Ectodermal cell (in vitro differentiated cells): ENCODE data around the gene FOXR2.

Source experiments
- H3K27ac ChIP-seq: 2 replicates; pipeline ENCODE4 v1.7.0; 2013; ENCODE audit warnings: mild to moderate bottlenecking, low read depth, low read length; ENCODE audit not compliant: insufficient read depth, poor library complexity, severe bottlenecking
- H3K27me3 ChIP-seq: 2 replicates; pipeline ENCODE4 v1.7.0; 2013; ENCODE audit warnings: mild to moderate bottlenecking, low read length; ENCODE audit not compliant: insufficient read depth, control insufficient read depth, poor library complexity, severe bottlenecking
- H3K36me3 ChIP-seq: one replicate; pipeline ENCODE4 v1.7.0; 2013; ENCODE audit warnings: low read length; ENCODE audit not compliant: control insufficient read depth, insufficient read depth
- H3K4me1 ChIP-seq: one replicate; pipeline ENCODE4 v1.7.0; 2013; ENCODE audit warnings: low read length; ENCODE audit not compliant: control insufficient read depth, insufficient read depth
- H3K4me3 ChIP-seq: 2 replicates; pipeline ENCODE4 v1.7.0; 2013; ENCODE audit warnings: low read depth, low read length, control low read depth; ENCODE audit not compliant: insufficient read depth
- H3K9me3 ChIP-seq: 2 replicates; pipeline ENCODE4 v1.7.0; 2013; ENCODE audit warnings: mild to moderate bottlenecking, low read length, moderate library complexity; ENCODE audit not compliant: control insufficient read depth
- WGBS, 2 experiments: methylation state at CpG; one replicate each; pipeline ENCODE4 v1.1.7; 2013; ENCODE audit warnings: missing lambda C conversion rate in 2 of 2; 5-methylcytosine and 5-hydroxymethylcytosine counted together

Gene FOXR2

DNA sequence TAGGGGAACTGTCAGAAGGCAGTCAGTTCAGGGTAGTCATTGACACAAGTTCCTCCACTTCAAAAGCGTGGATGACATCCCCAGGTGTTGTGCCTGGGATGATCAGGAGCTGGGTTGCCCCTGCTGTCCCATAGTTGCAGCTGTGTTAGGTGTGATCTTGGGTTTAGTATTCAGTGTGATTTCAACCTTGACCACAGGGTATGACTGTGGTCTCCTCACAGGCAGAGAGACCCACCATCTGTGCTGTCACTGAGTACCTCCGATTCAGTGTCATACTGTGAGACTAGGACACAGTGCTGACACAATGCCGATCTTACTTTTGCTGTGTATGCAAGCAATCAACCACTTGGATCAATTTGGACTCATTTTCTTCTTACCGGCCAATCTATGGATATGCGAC lies 25.2 kb downstream of the FOXR2 start:
- Histone ChIP-seq H3K27me3 (no peaks in the 10 kb centered on the region), H3K9me3 (no peaks in the 10 kb centered on the region), H3K4me1 (no peaks in the 10 kb centered on the region), H3K36me3 (no peaks in the 10 kb centered on the region), H3K4me3 (no peak overlapping the region), H3K27ac (no peak overlapping the region)
- 87 to 90% methylated on average over 5 of the region's 5 CpGs for WGBS, 2 experiments

DNA sequence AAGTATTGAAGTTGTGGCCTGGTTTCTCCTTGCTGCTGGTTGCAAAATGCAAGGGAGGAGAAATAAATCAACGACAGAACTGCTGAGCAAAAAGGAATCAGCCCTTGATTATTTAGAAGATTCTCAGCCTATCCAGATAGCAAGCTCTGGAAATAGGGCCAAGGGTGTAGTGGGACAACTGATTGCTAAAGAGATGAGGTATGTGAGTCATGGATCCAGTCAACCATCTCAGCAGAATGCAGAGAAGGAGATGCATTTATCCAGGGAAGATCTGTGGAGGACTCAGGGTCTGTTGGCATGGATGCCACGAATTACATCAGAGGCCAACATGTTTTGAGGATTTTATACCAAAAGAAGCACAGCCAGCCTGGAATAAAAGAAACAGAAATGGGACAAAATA lies 36.7 kb downstream of the FOXR2 start:
- no peaks in the 10 kb centered on the region for H3K27me3 ChIP-seq
- H3K36me3 ChIP-seq = no peaks in the 10 kb centered on the region
- WGBS, 2 experiments = 19 to 37% methylated on average over 2 of the region's 2 CpGs
- H3K4me3 ChIP-seq = no peak overlapping the region
- no peaks in the 10 kb centered on the region for H3K4me1 ChIP-seq
- H3K27ac ChIP-seq = no peak overlapping the region
- H3K9me3 ChIP-seq = no peaks in the 10 kb centered on the region

DNA sequence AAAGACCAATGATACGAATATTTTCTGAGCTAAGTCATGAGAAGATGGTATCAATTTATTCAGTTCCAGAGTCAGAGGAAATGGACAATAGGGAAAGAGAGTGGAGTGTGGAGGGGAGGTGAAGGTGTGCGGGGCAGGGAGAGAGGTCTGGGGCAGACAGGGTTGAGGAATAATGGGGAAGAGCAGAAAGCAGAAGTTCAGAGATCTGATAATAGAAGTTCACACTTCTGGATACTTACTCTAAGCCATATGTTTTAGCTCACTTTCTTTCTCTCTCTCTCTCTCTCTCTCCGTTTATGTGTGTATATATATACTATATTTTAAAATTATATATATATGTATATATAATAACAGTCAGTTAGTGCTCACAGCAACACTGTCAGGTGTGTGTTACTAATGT lies 40.4 kb downstream of the FOXR2 start:
- no peaks in the 10 kb centered on the region for H3K9me3 ChIP-seq
- WGBS, 2 experiments = 87% methylated on average over 2 of the region's 3 CpGs
- no peak overlapping the region for H3K27ac ChIP-seq
- H3K36me3 ChIP-seq = no peaks in the 10 kb centered on the region
- H3K4me1 ChIP-seq = no peaks in the 10 kb centered on the region
- H3K4me3 ChIP-seq = no peak overlapping the region
- no peaks in the 10 kb centered on the region for H3K27me3 ChIP-seq

DNA sequence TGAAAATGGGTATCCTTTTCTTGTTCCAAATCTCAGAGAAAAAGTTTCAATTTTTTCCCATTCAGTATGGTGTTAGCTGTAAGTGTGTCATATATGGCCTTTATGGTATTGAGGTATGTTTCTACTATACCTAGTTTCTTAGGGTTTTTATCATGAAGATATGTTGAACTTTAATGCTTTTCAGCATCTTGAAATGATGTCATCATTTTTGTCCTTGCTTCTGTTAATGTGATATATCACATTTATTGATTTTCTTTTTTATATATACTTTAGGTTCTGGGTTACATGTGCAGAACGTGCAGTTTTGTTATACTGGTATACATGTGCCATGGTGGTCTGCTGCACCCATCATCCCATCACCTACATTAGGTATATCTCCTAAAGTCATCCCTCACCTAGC lies 44.9 kb downstream of the FOXR2 start:
- no peaks in the 10 kb centered on the region for H3K4me1 ChIP-seq
- no peaks in the 10 kb centered on the region for H3K27me3 ChIP-seq
- no peak overlapping the region for H3K4me3 ChIP-seq
- H3K27ac ChIP-seq = no peak overlapping the region
- H3K9me3 ChIP-seq = no peaks in the 10 kb centered on the region
- no CpG with 5 or more reads among the region's 1 CpG for WGBS, 2 experiments
- no peaks in the 10 kb centered on the region for H3K36me3 ChIP-seq
